Liver (tissue), 9 donors: Measurements from ENCODE around the gene MED15. TPM values are rescaled to one million over a fixed set of nuclear protein-coding genes. Genes with fewer than 3 reads are reported as not detected.

Source experiments
- DNase-seq: peaks from one replicate; pipeline ENCODE4 v3.0.0-alpha.2; 2017; ENCODE audit warnings: low spot score
- H3K27ac ChIP-seq, 2 donors: one replicate each; pipeline ENCODE4 v1.7.0; 2013; ENCODE audit warnings: inconsistent platforms in 2 of 2, low read length in 2 of 2, control low read depth in 1 of 2, low read depth in 1 of 2, mild to moderate bottlenecking in 1 of 2
- H3K27me3 ChIP-seq, 4 donors: one replicate each; pipeline versions ENCODE4 v1.6.1 to v1.7.0; 2013; ENCODE audit warnings: low read length in 3 of 4, inconsistent platforms in 1 of 4, mild to moderate bottlenecking in 1 of 4, moderate library complexity in 1 of 4; ENCODE audit not compliant: control insufficient read depth in 4 of 4, insufficient read depth in 4 of 4
- H3K36me3 ChIP-seq, 4 donors: one replicate each; pipeline versions ENCODE4 v1.6.1 to v1.7.0; 2013; ENCODE audit warnings: low read length in 3 of 4, mild to moderate bottlenecking in 3 of 4, low read depth in 1 of 4, moderate library complexity in 1 of 4; ENCODE audit not compliant: control insufficient read depth in 4 of 4, insufficient read depth in 3 of 4
- H3K4me1 ChIP-seq, 4 donors: one replicate each; pipeline versions ENCODE4 v1.6.1 to v1.7.0; 2013; ENCODE audit warnings: low read length in 3 of 4, mild to moderate bottlenecking in 3 of 4, moderate library complexity in 1 of 4; ENCODE audit not compliant: control insufficient read depth in 4 of 4, insufficient read depth in 4 of 4
- H3K4me3 ChIP-seq, 3 donors: one replicate each; pipeline versions ENCODE4 v1.6.1 to v1.7.0; 2013; ENCODE audit warnings: low read length in 3 of 3, control low read depth in 1 of 3, low read depth in 1 of 3, mild to moderate bottlenecking in 1 of 3
- H3K9ac ChIP-seq, 2 donors: one replicate each; pipeline ENCODE4 v1.7.0; 2013; ENCODE audit warnings: low read length in 2 of 2, mild to moderate bottlenecking in 2 of 2, moderate library complexity in 2 of 2, control low read depth in 1 of 2, low read depth in 1 of 2
- H3K9me3 ChIP-seq, 4 donors: one replicate each; pipeline versions ENCODE4 v1.6.1 to v1.7.0; 2013; ENCODE audit warnings: low read length in 3 of 4; ENCODE audit not compliant: control insufficient read depth in 4 of 4
- EGR1 ChIP-seq, 2 donors: IDR thresholded peaks; 2 replicates each; pipeline ENCODE4 v1.6.1; 2016 to 2018; ENCODE audit warnings: antibody characterized with exemption in 2 of 2, low read depth in 2 of 2
- FOXA1 ChIP-seq: IDR thresholded peaks from 2 replicates; pipeline ENCODE4 v1.6.1; 2016; ENCODE audit warnings: antibody characterized with exemption
- FOXA2 ChIP-seq: IDR thresholded peaks from 2 replicates; pipeline ENCODE4 v1.6.1; 2016; ENCODE audit warnings: antibody characterized with exemption
- GABPA ChIP-seq, 2 donors: IDR thresholded peaks in 1 of 2; conservative IDR thresholded peaks in 1 of 2; 2 replicates each; pipeline ENCODE4 v1.6.1; 2016; ENCODE audit warnings: antibody characterized with exemption in 2 of 2, mild to moderate bottlenecking in 1 of 2, moderate library complexity in 1 of 2
- HNF4A ChIP-seq, 2 donors: conservative IDR thresholded peaks; 2 replicates each; pipeline ENCODE4 v1.6.1; 2016; ENCODE audit warnings: antibody characterized with exemption in 2 of 2, mild to moderate bottlenecking in 2 of 2
- HNF4G ChIP-seq: IDR thresholded peaks from 2 replicates; pipeline ENCODE4 v1.6.1; 2016; ENCODE audit warnings: antibody characterized with exemption
- JUND ChIP-seq, 2 donors: IDR thresholded peaks; 2 replicates each; pipeline ENCODE4 v1.6.1; 2016; ENCODE audit warnings: antibody characterized with exemption in 2 of 2
- NR2F2 ChIP-seq: IDR thresholded peaks from 2 replicates; pipeline ENCODE4 v1.6.1; 2016; ENCODE audit warnings: antibody characterized with exemption
- RAD21 ChIP-seq, 2 donors: IDR thresholded peaks; 2 replicates each; pipeline ENCODE4 v1.6.1; 2016; ENCODE audit warnings: antibody characterized with exemption in 2 of 2, mild to moderate bottlenecking in 2 of 2
- RXRA ChIP-seq, 2 donors: IDR thresholded peaks; 2 replicates each; pipeline ENCODE4 v1.6.1; 2017 to 2018; ENCODE audit warnings: antibody characterized with exemption in 2 of 2, mild to moderate bottlenecking in 1 of 2
- SP1 ChIP-seq: IDR thresholded peaks from 2 replicates; pipeline ENCODE4 v1.6.1; 2018; ENCODE audit warnings: antibody characterized with exemption, mild to moderate bottlenecking
- TAF1 ChIP-seq: conservative IDR thresholded peaks from 2 replicates; pipeline ENCODE4 v1.6.1; 2016; ENCODE audit warnings: antibody characterized with exemption, mild to moderate bottlenecking
- YY1 ChIP-seq: IDR thresholded peaks from 2 replicates; pipeline ENCODE4 v1.6.1; 2016; ENCODE audit warnings: antibody characterized with exemption, mild to moderate bottlenecking
- WGBS: extraction: QIAGEN DNeasy Blood & Tissue Kit; methylation state at CpG from one replicate; pipeline ENCODE4 v1.1.7; 2013; 5-methylcytosine and 5-hydroxymethylcytosine counted together
- polyA plus RNA-seq, 2 donors: library from polyadenylated mRNA; stranded (reverse) in 1 of 2; unstranded in 1 of 2; fragments of 200-250 nt in 1 of 2; fragments of >200 nt in 1 of 2; fragmentation: Nextera tagmentation in 1 of 2; extraction: Ambion mirVana in 1 of 2; gene quantifications; one replicate each; pipeline versions ENCODE4 v1.2.1 to v1.2.3, GENCODE V29; 2013 to 2015
- total RNA-seq, 2 donors: library from RNA; depleted of rRNA; stranded (reverse); fragments of >200 nt; gene quantifications; one replicate each; pipeline ENCODE4 v1.2.3, GENCODE V29; 2014
- TF ChIP-seq, protein P1 (sequence below): IDR thresholded peaks from 2 replicates; pipeline ENCODE4 v1.6.1; 2016; ENCODE audit warnings: antibody characterized with exemption, mild to moderate bottlenecking
- TF ChIP-seq, protein P2 (sequence below): IDR thresholded peaks from 2 replicates; pipeline ENCODE4 v1.6.1; 2016; ENCODE audit warnings: antibody characterized with exemption
- TF ChIP-seq, protein P3 (sequence below): fragments of 150-350 bp; IDR thresholded peaks from 2 replicates; pipeline ENCODE4 v1.5.1; 2017; ENCODE audit warnings: improper control_type of control experiment, low read depth, low read length; ENCODE audit not compliant: missing input control
- TF ChIP-seq, protein P4 (sequence below): IDR thresholded peaks from 2 replicates; pipeline ENCODE4 v1.6.1; 2016; ENCODE audit warnings: antibody characterized with exemption
- TF ChIP-seq, protein P5 (sequence below): IDR thresholded peaks from 2 replicates; pipeline ENCODE4 v1.6.1; 2016; ENCODE audit warnings: antibody characterized with exemption
- donor health status: healthy.
- donor health status: healthy.
- donor health status: healthy.
- donor health status: healthy.
- donor health status: healthy.

MED15 gene
- total and polyA plus RNA-seq, 4 donors, result 9.7 to 28.0 (median 16.2) TPM

DNA sequence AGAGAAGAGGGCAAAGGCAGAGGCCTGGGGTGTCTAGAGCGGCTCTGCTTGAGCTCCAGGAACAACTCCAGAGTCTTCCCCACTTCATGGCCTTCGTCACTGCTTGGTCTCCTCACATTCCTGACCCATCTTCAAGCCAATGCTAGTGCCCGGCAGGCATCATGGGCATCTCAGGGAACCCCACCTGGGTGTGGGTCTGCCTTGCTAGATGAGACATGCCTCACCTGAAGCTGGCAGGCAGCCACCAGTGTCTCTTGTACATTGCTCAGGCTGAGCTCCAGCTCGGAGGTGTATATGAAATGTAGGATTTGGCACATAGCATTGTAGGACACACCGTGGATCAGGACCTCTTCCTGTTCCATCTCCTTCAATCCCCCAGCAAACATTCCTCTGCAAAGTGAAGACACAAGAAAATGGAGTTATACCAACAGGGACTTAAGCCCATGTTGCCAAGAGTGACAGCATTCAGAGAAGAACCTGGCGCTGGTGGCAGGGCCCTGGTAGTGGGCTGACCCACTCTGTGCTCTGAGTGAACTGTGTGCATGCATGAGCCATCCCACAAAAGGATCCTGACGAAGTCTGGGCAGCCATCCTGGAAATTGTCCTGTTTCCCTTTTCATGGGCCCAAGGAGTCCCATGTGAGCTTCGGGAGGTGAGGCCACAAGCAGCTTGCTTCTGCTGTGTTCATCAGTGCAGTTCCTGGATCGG, 36.1 kb upstream of the MED15 start:
- 98% methylated on average over 9 of the region's 9 CpGs for WGBS
- Histone ChIP-seq H3K4me1 (no peaks in the 10 kb centered on the region), H3K4me3 (no peak overlapping the region), H3K9me3 (no peaks in the 10 kb centered on the region), H3K27me3 (no peaks in the 10 kb centered on the region), H3K36me3 (peaks cover 0 to 12% (median 6%) of the 10 kb centered on the region in 4 donors), H3K27ac (no peak overlapping the region), H3K9ac (no peak overlapping the region)
- TF ChIP-seq HNF4G (no peak), RAD21 (IDR thresholded peaks at IDR 0.05) (no peak), YY1 (no peak), JUND (IDR thresholded peaks at IDR 0.05) (no peak), TAF1 (no peak), RXRA (IDR thresholded peaks at IDR 0.05) (no peak), FOXA2 (no peak), NR2F2 (no peak), HNF4A (conservative IDR thresholded peaks at IDR 0.05) (no peak), SP1 (no peak), FOXA1 (no peak), GABPA (IDR thresholded peaks at IDR 0.05 in 1 of 2, conservative IDR thresholded peaks at IDR 0.05 in 1 of 2) (no peak), EGR1 (IDR thresholded peaks at IDR 0.05; ENCODE audit: low read depth in 2 of 2) (no peak)
- TF ChIP-seq, protein P1, sequence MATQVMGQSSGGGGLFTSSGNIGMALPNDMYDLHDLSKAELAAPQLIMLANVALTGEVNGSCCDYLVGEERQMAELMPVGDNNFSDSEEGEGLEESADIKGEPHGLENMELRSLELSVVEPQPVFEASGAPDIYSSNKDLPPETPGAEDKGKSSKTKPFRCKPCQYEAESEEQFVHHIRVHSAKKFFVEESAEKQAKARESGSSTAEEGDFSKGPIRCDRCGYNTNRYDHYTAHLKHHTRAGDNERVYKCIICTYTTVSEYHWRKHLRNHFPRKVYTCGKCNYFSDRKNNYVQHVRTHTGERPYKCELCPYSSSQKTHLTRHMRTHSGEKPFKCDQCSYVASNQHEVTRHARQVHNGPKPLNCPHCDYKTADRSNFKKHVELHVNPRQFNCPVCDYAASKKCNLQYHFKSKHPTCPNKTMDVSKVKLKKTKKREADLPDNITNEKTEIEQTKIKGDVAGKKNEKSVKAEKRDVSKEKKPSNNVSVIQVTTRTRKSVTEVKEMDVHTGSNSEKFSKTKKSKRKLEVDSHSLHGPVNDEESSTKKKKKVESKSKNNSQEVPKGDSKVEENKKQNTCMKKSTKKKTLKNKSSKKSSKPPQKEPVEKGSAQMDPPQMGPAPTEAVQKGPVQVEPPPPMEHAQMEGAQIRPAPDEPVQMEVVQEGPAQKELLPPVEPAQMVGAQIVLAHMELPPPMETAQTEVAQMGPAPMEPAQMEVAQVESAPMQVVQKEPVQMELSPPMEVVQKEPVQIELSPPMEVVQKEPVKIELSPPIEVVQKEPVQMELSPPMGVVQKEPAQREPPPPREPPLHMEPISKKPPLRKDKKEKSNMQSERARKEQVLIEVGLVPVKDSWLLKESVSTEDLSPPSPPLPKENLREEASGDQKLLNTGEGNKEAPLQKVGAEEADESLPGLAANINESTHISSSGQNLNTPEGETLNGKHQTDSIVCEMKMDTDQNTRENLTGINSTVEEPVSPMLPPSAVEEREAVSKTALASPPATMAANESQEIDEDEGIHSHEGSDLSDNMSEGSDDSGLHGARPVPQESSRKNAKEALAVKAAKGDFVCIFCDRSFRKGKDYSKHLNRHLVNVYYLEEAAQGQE, result no peak
- TF ChIP-seq, protein P2, sequence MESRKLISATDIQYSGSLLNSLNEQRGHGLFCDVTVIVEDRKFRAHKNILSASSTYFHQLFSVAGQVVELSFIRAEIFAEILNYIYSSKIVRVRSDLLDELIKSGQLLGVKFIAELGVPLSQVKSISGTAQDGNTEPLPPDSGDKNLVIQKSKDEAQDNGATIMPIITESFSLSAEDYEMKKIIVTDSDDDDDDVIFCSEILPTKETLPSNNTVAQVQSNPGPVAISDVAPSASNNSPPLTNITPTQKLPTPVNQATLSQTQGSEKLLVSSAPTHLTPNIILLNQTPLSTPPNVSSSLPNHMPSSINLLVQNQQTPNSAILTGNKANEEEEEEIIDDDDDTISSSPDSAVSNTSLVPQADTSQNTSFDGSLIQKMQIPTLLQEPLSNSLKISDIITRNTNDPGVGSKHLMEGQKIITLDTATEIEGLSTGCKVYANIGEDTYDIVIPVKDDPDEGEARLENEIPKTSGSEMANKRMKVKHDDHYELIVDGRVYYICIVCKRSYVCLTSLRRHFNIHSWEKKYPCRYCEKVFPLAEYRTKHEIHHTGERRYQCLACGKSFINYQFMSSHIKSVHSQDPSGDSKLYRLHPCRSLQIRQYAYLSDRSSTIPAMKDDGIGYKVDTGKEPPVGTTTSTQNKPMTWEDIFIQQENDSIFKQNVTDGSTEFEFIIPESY, result no peak
- TF ChIP-seq, protein P3, sequence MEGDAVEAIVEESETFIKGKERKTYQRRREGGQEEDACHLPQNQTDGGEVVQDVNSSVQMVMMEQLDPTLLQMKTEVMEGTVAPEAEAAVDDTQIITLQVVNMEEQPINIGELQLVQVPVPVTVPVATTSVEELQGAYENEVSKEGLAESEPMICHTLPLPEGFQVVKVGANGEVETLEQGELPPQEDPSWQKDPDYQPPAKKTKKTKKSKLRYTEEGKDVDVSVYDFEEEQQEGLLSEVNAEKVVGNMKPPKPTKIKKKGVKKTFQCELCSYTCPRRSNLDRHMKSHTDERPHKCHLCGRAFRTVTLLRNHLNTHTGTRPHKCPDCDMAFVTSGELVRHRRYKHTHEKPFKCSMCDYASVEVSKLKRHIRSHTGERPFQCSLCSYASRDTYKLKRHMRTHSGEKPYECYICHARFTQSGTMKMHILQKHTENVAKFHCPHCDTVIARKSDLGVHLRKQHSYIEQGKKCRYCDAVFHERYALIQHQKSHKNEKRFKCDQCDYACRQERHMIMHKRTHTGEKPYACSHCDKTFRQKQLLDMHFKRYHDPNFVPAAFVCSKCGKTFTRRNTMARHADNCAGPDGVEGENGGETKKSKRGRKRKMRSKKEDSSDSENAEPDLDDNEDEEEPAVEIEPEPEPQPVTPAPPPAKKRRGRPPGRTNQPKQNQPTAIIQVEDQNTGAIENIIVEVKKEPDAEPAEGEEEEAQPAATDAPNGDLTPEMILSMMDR, result no peak
- TF ChIP-seq, protein P4, sequence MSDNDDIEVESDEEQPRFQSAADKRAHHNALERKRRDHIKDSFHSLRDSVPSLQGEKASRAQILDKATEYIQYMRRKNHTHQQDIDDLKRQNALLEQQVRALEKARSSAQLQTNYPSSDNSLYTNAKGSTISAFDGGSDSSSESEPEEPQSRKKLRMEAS, result no peak
- TF ChIP-seq, protein P5, sequence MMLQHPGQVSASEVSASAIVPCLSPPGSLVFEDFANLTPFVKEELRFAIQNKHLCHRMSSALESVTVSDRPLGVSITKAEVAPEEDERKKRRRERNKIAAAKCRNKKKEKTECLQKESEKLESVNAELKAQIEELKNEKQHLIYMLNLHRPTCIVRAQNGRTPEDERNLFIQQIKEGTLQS, result no peak
- DNase-seq, result no peak
